GM12875 (cell line): ENCODE data around the gene MTIF2.
"Not testable (repeated sequence)": the region's sequence is repeated elsewhere in the genome, so short reads cannot be mapped to it uniquely, and the experiment has no call there.

ENCODE experiments used
- H3K4me3 ChIP-seq: one replicate; pipeline ENCODE4 v1.5.1; 2011; ENCODE audit warnings: low read depth, low read length, control low read depth
- TF ChIP-seq, protein P1 (sequence below): IDR thresholded peaks from 2 replicates; pipeline ENCODE4 v1.5.1; 2011; ENCODE audit warnings: low read depth, mild to moderate bottlenecking, control low read depth, inconsistent platforms, low read length, moderate library complexity, borderline replicate concordance; ENCODE audit not compliant: insufficient read depth

MTIF2 gene

DNA sequence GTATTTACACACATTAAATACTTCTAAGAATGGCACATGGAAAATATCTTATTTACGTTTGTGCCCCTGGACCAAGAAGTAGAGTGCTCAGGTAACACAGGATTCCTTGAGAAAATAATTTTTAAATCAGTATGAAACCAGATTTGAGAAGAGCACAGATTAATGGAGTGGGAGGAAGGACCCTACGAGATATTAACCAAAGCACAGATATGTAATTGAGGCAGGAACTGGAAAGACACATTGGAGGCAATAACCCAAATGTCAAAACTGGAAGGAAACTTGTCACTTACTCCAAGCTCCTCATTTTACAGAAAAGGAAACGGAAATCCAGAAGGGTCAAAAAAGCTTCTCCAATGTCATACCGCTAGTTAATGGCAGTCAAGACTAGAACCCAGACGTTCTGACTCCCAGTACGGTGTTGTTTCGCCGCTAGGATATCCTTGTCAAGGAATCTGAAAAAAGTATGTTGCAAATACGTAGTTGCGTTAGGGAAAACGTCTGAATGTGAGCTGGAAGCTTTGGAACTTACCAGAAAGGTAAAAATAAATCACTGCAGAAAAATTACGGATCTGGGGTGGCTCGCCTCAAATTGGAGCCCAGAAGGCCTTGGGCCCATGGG lies 634 bp downstream of the MTIF2 start:
- TF ChIP-seq, protein P1, sequence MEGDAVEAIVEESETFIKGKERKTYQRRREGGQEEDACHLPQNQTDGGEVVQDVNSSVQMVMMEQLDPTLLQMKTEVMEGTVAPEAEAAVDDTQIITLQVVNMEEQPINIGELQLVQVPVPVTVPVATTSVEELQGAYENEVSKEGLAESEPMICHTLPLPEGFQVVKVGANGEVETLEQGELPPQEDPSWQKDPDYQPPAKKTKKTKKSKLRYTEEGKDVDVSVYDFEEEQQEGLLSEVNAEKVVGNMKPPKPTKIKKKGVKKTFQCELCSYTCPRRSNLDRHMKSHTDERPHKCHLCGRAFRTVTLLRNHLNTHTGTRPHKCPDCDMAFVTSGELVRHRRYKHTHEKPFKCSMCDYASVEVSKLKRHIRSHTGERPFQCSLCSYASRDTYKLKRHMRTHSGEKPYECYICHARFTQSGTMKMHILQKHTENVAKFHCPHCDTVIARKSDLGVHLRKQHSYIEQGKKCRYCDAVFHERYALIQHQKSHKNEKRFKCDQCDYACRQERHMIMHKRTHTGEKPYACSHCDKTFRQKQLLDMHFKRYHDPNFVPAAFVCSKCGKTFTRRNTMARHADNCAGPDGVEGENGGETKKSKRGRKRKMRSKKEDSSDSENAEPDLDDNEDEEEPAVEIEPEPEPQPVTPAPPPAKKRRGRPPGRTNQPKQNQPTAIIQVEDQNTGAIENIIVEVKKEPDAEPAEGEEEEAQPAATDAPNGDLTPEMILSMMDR, result no peak
- peak overlapping the region; percentile 67 for H3K4me3 ChIP-seq

DNA sequence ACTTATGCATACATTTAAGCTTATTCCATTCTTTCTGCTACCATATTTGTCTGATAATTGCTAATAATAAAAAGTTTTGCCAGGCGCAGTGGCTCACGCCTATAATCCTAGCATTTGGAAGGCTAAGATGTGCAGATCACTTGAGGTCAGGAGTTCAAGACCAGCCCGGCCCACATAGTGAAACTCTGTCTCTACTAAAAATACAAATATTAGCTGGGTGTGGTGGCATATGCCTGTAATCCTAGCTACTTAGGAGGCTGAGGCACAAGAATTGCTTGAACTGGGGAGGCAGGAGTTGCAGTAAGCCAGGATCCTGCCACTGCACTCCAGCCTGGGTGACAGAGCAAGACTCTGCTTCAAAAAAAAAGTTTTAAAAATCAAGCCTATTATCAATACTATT lies 9.4 kb downstream of the MTIF2 start:
- not testable (repeated sequence) for H3K4me3 ChIP-seq

DNA sequence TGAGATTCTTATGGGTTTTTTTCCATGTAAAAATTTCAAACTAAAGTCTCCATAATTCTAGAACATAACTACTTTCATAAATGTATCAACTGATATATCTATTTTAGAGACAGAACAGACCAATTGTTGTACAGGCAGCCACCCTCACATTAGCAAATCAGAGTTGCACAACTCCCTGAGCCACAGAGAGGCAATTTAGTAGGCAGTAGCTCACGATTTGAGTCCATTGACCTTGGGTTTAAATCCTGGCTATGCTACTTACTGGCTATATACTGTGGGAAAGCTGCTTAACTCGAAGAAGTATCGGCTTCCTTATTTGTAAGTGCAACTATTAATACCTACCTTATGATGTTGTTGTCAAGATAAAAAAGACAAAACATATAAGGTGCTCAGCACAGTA lies 16.2 kb downstream of the MTIF2 start:
- H3K4me3 ChIP-seq, result no peak overlapping the region
- TF ChIP-seq, protein P1, result no peak

DNA sequence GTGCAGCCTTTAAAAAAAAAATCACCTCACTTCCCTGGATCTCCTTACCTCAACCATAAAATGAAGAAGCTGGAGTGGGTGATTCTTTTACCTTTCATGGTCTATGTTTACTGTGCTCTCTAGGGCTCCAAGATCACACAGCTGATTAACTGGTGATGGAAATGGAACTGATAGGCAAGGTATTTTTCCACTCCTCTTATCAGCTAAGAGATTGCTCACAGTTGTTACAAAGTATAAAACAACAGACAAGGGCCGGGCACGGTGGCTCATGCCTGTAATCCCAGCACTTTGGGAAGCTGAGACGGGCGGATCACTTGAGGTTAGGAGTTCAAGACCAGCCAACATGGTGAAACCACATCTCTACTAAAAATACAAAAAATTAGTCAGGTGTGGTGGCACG lies 22.0 kb downstream of the MTIF2 start:
- H3K4me3 ChIP-seq, result no peak overlapping the region
- TF ChIP-seq, protein P1, result no peak

DNA sequence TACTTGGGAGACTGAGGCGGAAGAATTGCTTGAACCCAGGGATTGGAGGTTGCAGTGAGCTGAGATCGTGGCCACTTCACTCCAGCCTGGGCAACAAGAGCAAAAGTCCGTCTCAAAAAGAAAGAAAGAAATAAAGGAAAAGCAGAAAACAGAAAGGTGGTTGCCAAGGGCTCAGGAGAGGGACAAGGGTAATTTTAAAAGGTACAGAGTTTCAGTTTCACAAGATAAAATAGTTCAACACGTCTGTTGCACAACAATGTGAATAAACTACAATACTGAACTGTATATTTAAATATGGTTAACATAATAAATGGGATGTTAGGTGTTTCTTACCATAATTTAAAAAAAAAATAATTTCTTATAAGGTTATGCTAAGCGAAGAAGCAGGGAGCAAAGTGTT lies 23.6 kb downstream of the MTIF2 start:
- H3K4me3 ChIP-seq, result no peak overlapping the region
- TF ChIP-seq, protein P1, result no peak

DNA sequence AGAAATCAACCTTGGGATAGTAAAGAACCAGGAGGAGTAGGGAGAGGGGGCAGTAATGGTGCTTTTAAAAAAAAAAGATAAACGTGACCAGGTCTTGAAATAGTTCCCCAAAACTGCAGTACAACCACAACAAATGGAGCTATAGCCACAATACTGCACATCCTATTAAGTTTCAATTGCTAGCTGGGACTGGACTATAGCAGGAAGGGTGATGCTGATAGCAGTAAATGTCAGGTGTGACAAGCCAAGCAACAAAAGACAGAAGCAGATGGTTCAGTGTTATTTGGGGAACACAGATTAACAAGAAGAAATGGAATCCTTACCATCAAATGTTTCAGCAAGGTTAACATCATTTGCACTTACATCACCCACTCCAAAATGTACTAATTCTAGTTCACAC lies 26.4 kb downstream of the MTIF2 start:
- H3K4me3 ChIP-seq, result no peak overlapping the region
- TF ChIP-seq, protein P1, result no peak

DNA sequence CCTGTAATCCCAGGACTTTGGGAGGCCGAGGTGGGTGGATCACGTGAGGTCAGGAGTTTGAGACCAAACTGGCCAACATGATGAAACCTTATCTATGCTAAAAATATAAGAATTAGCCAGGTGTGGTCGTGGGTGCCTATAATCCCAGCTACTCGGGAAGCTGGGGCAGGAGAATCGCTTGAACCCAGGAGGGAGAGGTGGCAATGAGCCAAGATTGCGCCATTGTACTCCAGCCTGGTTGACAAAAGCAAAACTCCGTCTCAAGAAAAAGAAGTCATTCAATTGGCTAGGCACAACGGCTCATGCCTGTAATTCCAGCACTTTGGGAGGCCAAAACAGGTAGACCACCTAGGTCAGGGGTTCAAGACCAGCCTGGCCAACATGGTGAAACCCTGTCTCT lies 27.4 kb downstream of the MTIF2 start:
- not testable (repeated sequence) for H3K4me3 ChIP-seq

DNA sequence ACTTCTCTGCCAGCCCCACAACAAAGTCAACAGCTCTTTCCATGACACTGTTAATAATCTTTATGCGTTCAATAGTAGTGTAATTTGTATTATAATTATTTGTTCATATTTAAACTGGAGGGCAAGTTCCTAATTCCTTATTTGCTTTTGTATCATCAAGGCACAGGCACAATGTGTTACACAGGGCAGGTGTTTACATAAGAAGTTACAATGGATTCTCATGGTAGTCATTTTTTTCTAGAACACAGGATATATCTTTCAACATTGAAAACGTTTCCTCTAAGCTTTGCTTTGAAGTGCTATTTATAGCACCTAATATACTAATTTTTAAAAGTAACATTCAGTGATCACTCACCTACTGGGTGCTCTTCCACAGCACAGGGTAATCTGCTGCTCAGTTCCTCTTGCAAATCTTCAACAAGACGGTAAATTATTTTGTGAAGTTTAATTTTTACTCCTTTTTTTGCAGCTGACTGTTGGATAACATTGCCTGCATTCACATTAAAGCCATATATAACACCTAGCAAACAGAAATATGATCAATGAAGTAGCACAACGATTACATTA lies 29.3 kb downstream of the MTIF2 start:
- TF ChIP-seq, protein P1, result no peak

More for the DNA sequence above, 29.3 kb downstream of the MTIF2 start:
- H3K4me3 ChIP-seq, result no peak overlapping the region
